BE2C (cell line): Measurements from ENCODE around the gene GORASP2.

Source experiments
- DNase-seq: peaks from one replicate; pipeline ENCODE4 v3.0.0-alpha.2; 2020
- H3K27me3 ChIP-seq: fragments of 250-450 bp; sonication (Bioruptor Pico); 2 replicates; pipeline ENCODE4 v1.5.1; 2020; ENCODE audit warnings: mild to moderate bottlenecking
- H3K36me3 ChIP-seq: fragments of 250-450 bp; sonication (Bioruptor Pico); 2 replicates; pipeline ENCODE4 v1.5.1; 2020; ENCODE audit warnings: mild to moderate bottlenecking
- H3K4me1 ChIP-seq: fragments of 250-450 bp; sonication (Bioruptor Pico); 2 replicates; pipeline ENCODE4 v1.5.1; 2020
- H3K4me3 ChIP-seq: 2 replicates; pipeline ENCODE4 v1.5.1; 2011; ENCODE audit warnings: low read depth, low read length
- H3K9me3 ChIP-seq: fragments of 250-450 bp; sonication (Bioruptor Pico); 2 replicates; pipeline ENCODE4 v1.5.1; 2020
- CTCF ChIP-seq: IDR thresholded peaks from 2 replicates; pipeline ENCODE4 v1.5.1; 2012; ENCODE audit warnings: mild to moderate bottlenecking, low read depth, low read length

The GORASP2 gene

GRCh38 chr2:170922634-170923494 is 6.2 kb upstream of the GORASP2 start:
- Histone ChIP-seq H3K9me3 (no peaks in the 10 kb centered on the region), H3K4me3 (no peak overlapping the region), H3K36me3 (no peaks in the 10 kb centered on the region), H3K4me1 (no peaks in the 10 kb centered on the region), H3K27me3 (no peaks in the 10 kb centered on the region)
- DNase-seq, result no peak
- no peak for TF ChIP-seq CTCF

DNA sequence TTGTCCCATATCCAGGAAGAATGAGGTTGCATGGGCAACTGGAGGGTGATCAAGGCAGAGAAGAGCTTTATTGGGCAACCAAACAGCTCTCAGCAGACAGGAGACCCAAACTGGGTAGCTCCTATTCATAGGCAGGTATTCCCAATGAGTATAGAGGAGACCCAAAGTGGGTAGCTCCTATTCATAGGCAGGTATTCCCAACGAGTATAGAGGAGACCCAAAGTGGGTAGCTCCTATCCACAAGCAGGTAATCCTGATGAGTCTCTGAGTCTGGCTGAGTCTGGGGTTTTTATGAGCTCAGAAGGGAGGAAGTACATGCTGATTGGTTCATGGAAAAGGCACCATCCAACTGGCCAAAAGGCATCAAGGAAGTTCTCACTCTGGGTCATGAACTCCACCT is 5.3 kb upstream of the GORASP2 start:
- no peaks in the 10 kb centered on the region for H3K27me3 ChIP-seq
- no peaks in the 10 kb centered on the region for H3K9me3 ChIP-seq
- TF ChIP-seq CTCF, result no peak
- H3K4me3 ChIP-seq, result no peak overlapping the region
- no peaks in the 10 kb centered on the region for H3K4me1 ChIP-seq
- H3K36me3 ChIP-seq, result no peaks in the 10 kb centered on the region
- DNase-seq, result no peak

GRCh38 chr2:170924969-170925368 is 4.1 kb upstream of the GORASP2 start:
- no peak for TF ChIP-seq CTCF
- Histone ChIP-seq H3K27me3 (no peaks in the 10 kb centered on the region), H3K36me3 (peaks cover 4% of the 10 kb centered on the region; the same call in 1 of the 2 replicates), H3K4me3 (no peak overlapping the region), H3K9me3 (no peaks in the 10 kb centered on the region), H3K4me1 (no peaks in the 10 kb centered on the region)
- DNase-seq, result no peak

GRCh38 chr2:170925923-170926322 is 3.1 kb upstream of the GORASP2 start:
- DNase-seq, result no peak
- no peaks in the 10 kb centered on the region for H3K9me3 ChIP-seq
- peaks cover 4% of the 10 kb centered on the region; the same call in 1 of the 2 replicates for H3K36me3 ChIP-seq
- TF ChIP-seq CTCF, result no peak
- no peaks in the 10 kb centered on the region for H3K27me3 ChIP-seq
- no peak overlapping the region for H3K4me3 ChIP-seq
- no peaks in the 10 kb centered on the region for H3K4me1 ChIP-seq

GRCh38 chr2:170926743-170927297 is 2.2 kb upstream of the GORASP2 start:
- no peak for DNase-seq
- Histone ChIP-seq H3K4me1 (no peaks in the 10 kb centered on the region), H3K9me3 (no peaks in the 10 kb centered on the region), H3K36me3 (peaks cover 4% of the 10 kb centered on the region; the same call in 1 of the 2 replicates), H3K4me3 (no peak overlapping the region), H3K27me3 (no peaks in the 10 kb centered on the region)
- TF ChIP-seq CTCF, result no peak
